Vagina (tissue), 2 donors: Measurements from ENCODE around the gene CRYM. TPM values are rescaled to one million over a fixed set of nuclear protein-coding genes. Genes with fewer than 3 reads are reported as not detected.
"Not testable (repeated sequence)": the region's sequence is repeated elsewhere in the genome, so short reads cannot be mapped to it uniquely, and the experiment has no call there.

Experiments used
- DNase-seq, 2 donors: peaks; one replicate each; pipeline ENCODE4 v3.0.0-alpha.2; 2017; ENCODE audit errors: extremely low spot score in 2 of 2
- H3K27ac ChIP-seq: fragments of 200-600 bp; sonication (generic); one replicate; pipeline ENCODE4 v1.5.1; 2019
- H3K27me3 ChIP-seq: fragments of 200-600 bp; sonication (generic); one replicate; pipeline ENCODE4 v1.5.1; 2019
- H3K36me3 ChIP-seq, 2 donors: fragments of 200-600 bp; sonication (generic); one replicate each; pipeline ENCODE4 v1.5.1; 2017 to 2019
- H3K4me1 ChIP-seq: fragments of 200-600 bp; sonication (generic); one replicate; pipeline ENCODE4 v1.5.1; 2019
- H3K4me3 ChIP-seq, 2 donors: fragments of 200-600 bp; sonication (generic); 1 replicate in 1 of 2; 2 replicates in 1 of 2; pipeline ENCODE4 v1.5.1; 2016 to 2019
- H3K9me3 ChIP-seq: fragments of 200-600 bp; sonication (generic); one replicate; pipeline ENCODE4 v1.5.1; 2019
- CTCF ChIP-seq, 3 experiments: fragments of 450-650 bp in 2 of 3; fragments of 200-600 bp in 1 of 3; sonication (generic) in 1 of 3; IDR thresholded peaks; one replicate each; pipeline ENCODE4 v1.5.1; 2017 to 2019; ENCODE audit warnings: antibody characterized with exemption in 3 of 3, mild to moderate bottlenecking in 2 of 3, moderate library complexity in 2 of 3
- POLR2A ChIP-seq, 2 donors: fragments of 450-650 bp; IDR thresholded peaks; one replicate each; pipeline ENCODE4 v1.6.1; 2017; ENCODE audit warnings: antibody characterized with exemption in 2 of 2, mild to moderate bottlenecking in 2 of 2, moderate library complexity in 2 of 2
- POLR2AphosphoS5 ChIP-seq, 2 donors: sonication (generic); formaldehyde crosslinking; IDR thresholded peaks; one replicate each; pipeline ENCODE4 v1.9.0; 2017; ENCODE audit warnings: antibody characterized with exemption in 2 of 2, mild to moderate bottlenecking in 2 of 2, low read depth in 1 of 2; ENCODE audit not compliant: insufficient read depth in 1 of 2
- intact Hi-C: fragments of 100-400 bp; cut with DNase I; formaldehyde crosslinking; loops from one replicate; pipeline ENCODE4 v1.15.1; 2023
- total RNA-seq: library from RNA; depleted of rRNA; stranded (reverse); fragments of >200 nt; gene quantifications from one replicate; pipeline ENCODE4 v1.2.3, GENCODE V29; 2016

CRYM gene
- total RNA-seq = 3.9 TPM

GRCh38 chr16:21277927-21278706, at the start of gene CRYM:
Gene CRYM (minus strand): TSS chr16:21278290. CDS start chr16:21278251, 39 bp downstream.
- Histone ChIP-seq H3K27ac (peak within 1 kb of the TSS; percentile 43), H3K27me3 (no peaks in the 10 kb centered on the region), H3K4me1 (peaks cover 12% of the 10 kb centered on the region), H3K9me3 (no peaks in the 10 kb centered on the region), H3K36me3 (no peaks in the 10 kb centered on the region), H3K4me3 (peak within 1 kb of the TSS; percentile 40 to 44)
- no peak for DNase-seq
- intact Hi-C loops = no loop called here
- TF ChIP-seq POLR2A (IDR thresholded peaks at IDR 0.05) (no peak), CTCF (IDR thresholded peaks at IDR 0.05) (peak; percentile 19 to 87 (median 45)), POLR2AphosphoS5 (IDR thresholded peaks at IDR 0.05; ENCODE audit: insufficient read depth in 1 of 2, low read depth in 1 of 2) (no peak)

- Histone ChIP-seq H3K36me3 (no peaks in the 10 kb centered on the region), H3K4me3 (no peak overlapping the region), H3K4me1 (no peaks in the 10 kb centered on the region), H3K27me3 (no peaks in the 10 kb centered on the region), H3K27ac (no peak overlapping the region), H3K9me3 (no peaks in the 10 kb centered on the region)
- no peak for DNase-seq
- intact Hi-C loops = no loop called here
- TF ChIP-seq POLR2A (IDR thresholded peaks at IDR 0.05) = no peak
- no peak for TF ChIP-seq POLR2AphosphoS5 (IDR thresholded peaks at IDR 0.05; ENCODE audit: insufficient read depth in 1 of 2, low read depth in 1 of 2)
- no peak for TF ChIP-seq CTCF (IDR thresholded peaks at IDR 0.05)
Measured at GRCh38 chr16:21327046-21327445, 49.0 kb upstream of the CRYM start.

- Histone ChIP-seq H3K4me3 (no peak overlapping the region), H3K4me1 (no peaks in the 10 kb centered on the region), H3K27me3 (no peaks in the 10 kb centered on the region), H3K27ac (no peak overlapping the region), H3K36me3 (no peaks in the 10 kb centered on the region), H3K9me3 (no peaks in the 10 kb centered on the region)
- intact Hi-C loops = no loop called here
- TF ChIP-seq POLR2A (IDR thresholded peaks at IDR 0.05) (no peak), POLR2AphosphoS5 (IDR thresholded peaks at IDR 0.05; ENCODE audit: insufficient read depth in 1 of 2, low read depth in 1 of 2) (no peak)
- DNase-seq = no peak
Measured at GRCh38 chr16:21326459-21326858, 48.4 kb upstream of the CRYM start.

GRCh38 chr16:21324267-21324666, 46.2 kb upstream of the CRYM start:
- Histone ChIP-seq H3K4me3 (no peak overlapping the region), H3K9me3 (no peaks in the 10 kb centered on the region), H3K4me1 (no peaks in the 10 kb centered on the region), H3K36me3 (no peaks in the 10 kb centered on the region), H3K27me3 (no peaks in the 10 kb centered on the region), H3K27ac (no peak overlapping the region)
- DNase-seq = no peak
- TF ChIP-seq POLR2AphosphoS5 (IDR thresholded peaks at IDR 0.05; ENCODE audit: insufficient read depth in 1 of 2, low read depth in 1 of 2) (no peak), CTCF (IDR thresholded peaks at IDR 0.05) (no peak), POLR2A (IDR thresholded peaks at IDR 0.05) (no peak)
- intact Hi-C loops = no loop called here

GRCh38 chr16:21322251-21322650, 44.2 kb upstream of the CRYM start:
- H3K4me3 ChIP-seq, intact Hi-C loops, H3K27ac ChIP-seq, H3K9me3 ChIP-seq, H3K27me3 ChIP-seq, H3K4me1 ChIP-seq, H3K36me3 ChIP-seq, DNase-seq: not testable (repeated sequence)

GRCh38 chr16:21321736-21322135, 43.6 kb upstream of the CRYM start:
- no peak overlapping the region for H3K27ac ChIP-seq
- no peaks in the 10 kb centered on the region for H3K4me1 ChIP-seq
- no peaks in the 10 kb centered on the region for H3K9me3 ChIP-seq
- no peak for DNase-seq
- TF ChIP-seq CTCF (IDR thresholded peaks at IDR 0.05) (no peak), POLR2AphosphoS5 (IDR thresholded peaks at IDR 0.05; ENCODE audit: insufficient read depth in 1 of 2, low read depth in 1 of 2) (no peak), POLR2A (IDR thresholded peaks at IDR 0.05) (no peak)
- no peaks in the 10 kb centered on the region for H3K27me3 ChIP-seq
- no peaks in the 10 kb centered on the region for H3K36me3 ChIP-seq
- intact Hi-C loops = no loop called here
- H3K4me3 ChIP-seq = no peak overlapping the region
